Testis (tissue), 2 donors: Measurements from ENCODE around the gene MYBBP1A.

ENCODE experiments used
- POLR2A ChIP-seq: fragments of 450-650 bp; IDR thresholded peaks from one replicate; pipeline ENCODE4 v1.6.1; 2017; ENCODE audit warnings: antibody characterized with exemption, mild to moderate bottlenecking, moderate library complexity
- TF ChIP-seq, protein P1 (sequence below), 3 experiments: fragments of 450-650 bp in 2 of 3; fragments of 200-600 bp in 1 of 3; sonication (generic) in 1 of 3; IDR thresholded peaks; one replicate each; pipeline ENCODE4 v1.5.1; 2016 to 2019; ENCODE audit warnings: antibody characterized with exemption in 3 of 3, mild to moderate bottlenecking in 2 of 3, moderate library complexity in 1 of 3

- TF ChIP-seq, protein P1, sequence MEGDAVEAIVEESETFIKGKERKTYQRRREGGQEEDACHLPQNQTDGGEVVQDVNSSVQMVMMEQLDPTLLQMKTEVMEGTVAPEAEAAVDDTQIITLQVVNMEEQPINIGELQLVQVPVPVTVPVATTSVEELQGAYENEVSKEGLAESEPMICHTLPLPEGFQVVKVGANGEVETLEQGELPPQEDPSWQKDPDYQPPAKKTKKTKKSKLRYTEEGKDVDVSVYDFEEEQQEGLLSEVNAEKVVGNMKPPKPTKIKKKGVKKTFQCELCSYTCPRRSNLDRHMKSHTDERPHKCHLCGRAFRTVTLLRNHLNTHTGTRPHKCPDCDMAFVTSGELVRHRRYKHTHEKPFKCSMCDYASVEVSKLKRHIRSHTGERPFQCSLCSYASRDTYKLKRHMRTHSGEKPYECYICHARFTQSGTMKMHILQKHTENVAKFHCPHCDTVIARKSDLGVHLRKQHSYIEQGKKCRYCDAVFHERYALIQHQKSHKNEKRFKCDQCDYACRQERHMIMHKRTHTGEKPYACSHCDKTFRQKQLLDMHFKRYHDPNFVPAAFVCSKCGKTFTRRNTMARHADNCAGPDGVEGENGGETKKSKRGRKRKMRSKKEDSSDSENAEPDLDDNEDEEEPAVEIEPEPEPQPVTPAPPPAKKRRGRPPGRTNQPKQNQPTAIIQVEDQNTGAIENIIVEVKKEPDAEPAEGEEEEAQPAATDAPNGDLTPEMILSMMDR (IDR thresholded peaks at IDR 0.05) = no peak
- no peak for TF ChIP-seq POLR2A
Observed at GRCh38 chr17:4550534-4551039, 4.6 kb downstream of the MYBBP1A start.
